GM23338 (cell line): ENCODE data around the gene DARS2. TPM values are rescaled to one million over a fixed set of nuclear protein-coding genes. Genes with fewer than 3 reads are reported as not detected.
"Not testable (repeated sequence)": the region's sequence is repeated elsewhere in the genome, so short reads cannot be mapped to it uniquely, and the experiment has no call there.

Experiments
- ATAC-seq: fragments of 200-7000 bp; cut with Tn5 transposase; 3 replicates; pipeline ENCODE4 v1.9.1; 2020
- DNase-seq: peaks from one replicate; pipeline ENCODE4 v3.0.0-alpha.2; 2015; ENCODE audit warnings: low spot score
- H2AFZ ChIP-seq: fragments of 200-600 bp; sonication (generic); 2 replicates; pipeline ENCODE4 v1.8.0; 2016; ENCODE audit warnings: antibody characterized with exemption, mild to moderate bottlenecking, moderate library complexity
- H3F3A ChIP-seq: fragments of 200-600 bp; sonication (generic); replicated peaks from 2 replicates; pipeline ENCODE4 v1.8.0; 2017; ENCODE audit warnings: antibody characterized with exemption, mixed run types, low read depth
- H3K27ac ChIP-seq: fragments of 200-600 bp; sonication (generic); 2 replicates; pipeline ENCODE4 v1.6.1; 2016; ENCODE audit warnings: low read depth
- H3K27me3 ChIP-seq: fragments of 200-600 bp; sonication (generic); 2 replicates; pipeline ENCODE4 v1.8.0; 2016; ENCODE audit warnings: mild to moderate bottlenecking, mixed run types, moderate library complexity; ENCODE audit not compliant: insufficient read depth
- H3K36me3 ChIP-seq: fragments of 200-600 bp; sonication (generic); 2 replicates; pipeline ENCODE4 v1.8.0; 2016; ENCODE audit warnings: mild to moderate bottlenecking; ENCODE audit not compliant: insufficient read depth
- H3K4me1 ChIP-seq: fragments of 200-600 bp; sonication (generic); 2 replicates; pipeline ENCODE4 v1.8.0; 2016; ENCODE audit warnings: mild to moderate bottlenecking, moderate library complexity; ENCODE audit not compliant: insufficient read depth
- H3K4me2 ChIP-seq: fragments of 200-600 bp; sonication (generic); 2 replicates; pipeline ENCODE4 v1.7.1; 2017; ENCODE audit warnings: mixed run types
- H3K4me3 ChIP-seq: fragments of 200-600 bp; sonication (generic); 2 replicates; pipeline ENCODE4 v1.6.1; 2016; ENCODE audit warnings: mixed run types
- H3K79me2 ChIP-seq: fragments of 200-600 bp; sonication (generic); replicated peaks from 2 replicates; pipeline ENCODE4 v1.8.0; 2017; ENCODE audit warnings: mild to moderate bottlenecking; ENCODE audit not compliant: insufficient read depth
- H3K9me2 ChIP-seq: fragments of 200-600 bp; sonication (generic); 2 replicates; pipeline ENCODE4 v1.8.0; 2017; ENCODE audit not compliant: insufficient read depth
- H4K20me1 ChIP-seq: fragments of 200-600 bp; sonication (generic); replicated peaks from 2 replicates; pipeline ENCODE4 v1.8.0; 2017; ENCODE audit warnings: mild to moderate bottlenecking; ENCODE audit not compliant: insufficient read depth
- H3K27ac Mint-ChIP-seq: 2 replicates; pipeline ENCODE4 v1.8.0; 2020; ENCODE audit warnings: inconsistent platforms, mild to moderate bottlenecking, moderate library complexity, mixed read lengths
- H3K27me3 Mint-ChIP-seq: 3 replicates; pipeline ENCODE4 v1.8.0; 2022; ENCODE audit warnings: low read depth, mild to moderate bottlenecking, moderate library complexity, mixed read lengths, inconsistent platforms; ENCODE audit not compliant: insufficient read depth, poor library complexity
- H3K36me3 Mint-ChIP-seq: 3 replicates; pipeline ENCODE4 v1.8.0; 2021; ENCODE audit warnings: low read depth, mild to moderate bottlenecking, inconsistent platforms, moderate library complexity, mixed read lengths
- H3K4me1 Mint-ChIP-seq: 3 replicates; pipeline ENCODE4 v1.8.0; 2020; ENCODE audit warnings: mild to moderate bottlenecking, inconsistent platforms, mixed read lengths
- H3K4me3 Mint-ChIP-seq: 3 replicates; pipeline ENCODE4 v1.8.0; 2021; ENCODE audit warnings: moderate library complexity, mild to moderate bottlenecking, inconsistent platforms, mixed read lengths
- H3K9me3 Mint-ChIP-seq: 3 replicates; pipeline ENCODE4 v1.8.0; 2020; ENCODE audit warnings: moderate library complexity, mild to moderate bottlenecking, inconsistent platforms, mixed read lengths
- CREB1 ChIP-seq: fragments of 250-450 bp; sonication (Bioruptor Pico); IDR thresholded peaks from 2 replicates; pipeline ENCODE4 v1.5.0; 2020; ENCODE audit warnings: low read depth, mild to moderate bottlenecking, moderate library complexity
- CTCF ChIP-seq, 2 experiments: fragments of 200-600 bp in 1 of 2; sonication (generic) in 1 of 2; conservative IDR thresholded peaks; 2 replicates each; pipeline versions ENCODE4 v1.5.1 to v1.6.1; 2016 to 2017; ENCODE audit warnings: antibody characterized with exemption in 2 of 2, low read depth in 2 of 2, mild to moderate bottlenecking in 2 of 2, moderate library complexity in 1 of 2
- EZH2phosphoT487 ChIP-seq: fragments of 200-600 bp; sonication (generic); IDR thresholded peaks from one replicate; pipeline ENCODE4 v1.8.1; 2018; ENCODE audit warnings: antibody characterized with exemption; ENCODE audit not compliant: unreplicated experiment
- NANOG ChIP-seq: IDR thresholded peaks from 2 replicates; pipeline ENCODE4 v1.6.1; 2016; ENCODE audit warnings: antibody characterized with exemption, borderline replicate concordance
- POLR2AphosphoS5 ChIP-seq: IDR thresholded peaks from 2 replicates; pipeline ENCODE4 v1.6.1; 2016; ENCODE audit warnings: antibody characterized with exemption, low read depth
- STAT1 ChIP-seq: IDR thresholded peaks from one replicate; pipeline ENCODE4 v1.6.1; 2016; ENCODE audit warnings: antibody characterized with exemption; ENCODE audit not compliant: unreplicated experiment
- ZNF331 ChIP-seq: fragments of 250-450 bp; sonication (Bioruptor Pico); IDR thresholded peaks from 2 replicates; pipeline ENCODE4 v1.5.0; 2020; ENCODE audit warnings: low read depth, mild to moderate bottlenecking, moderate library complexity
- ZNF462 ChIP-seq: fragments of 250-450 bp; sonication (Bioruptor Pico); IDR thresholded peaks from 2 replicates; pipeline ENCODE4 v1.5.0; 2020; ENCODE audit warnings: mild to moderate bottlenecking, moderate library complexity
- polyA plus RNA-seq: library from polyadenylated mRNA; unstranded; fragments of >200 nt; fragmentation: Nextera tagmentation; extraction: Ambion mirVana; gene quantifications from 2 replicates; pipeline ENCODE4 v1.2.1, GENCODE V29; 2016
- total RNA-seq: library from RNA; depleted of rRNA; stranded (reverse); fragments of >200 nt; shearing (Covaris generic); gene quantifications from 2 replicates; pipeline ENCODE4 v1.2.3, GENCODE V29; 2014
- TF ChIP-seq, protein P1 (sequence below): IDR thresholded peaks from 2 replicates; pipeline ENCODE4 v1.6.1; 2016; ENCODE audit warnings: antibody characterized with exemption

The DARS2 gene
- total and polyA plus RNA-seq, 2 experiments from 2014 or later, result 18.1 to 41.1 TPM

- TF ChIP-seq ZNF462 (CRISPR knock-in tag), result no peak
- no peak for TF ChIP-seq POLR2AphosphoS5
- TF ChIP-seq, protein P1, sequence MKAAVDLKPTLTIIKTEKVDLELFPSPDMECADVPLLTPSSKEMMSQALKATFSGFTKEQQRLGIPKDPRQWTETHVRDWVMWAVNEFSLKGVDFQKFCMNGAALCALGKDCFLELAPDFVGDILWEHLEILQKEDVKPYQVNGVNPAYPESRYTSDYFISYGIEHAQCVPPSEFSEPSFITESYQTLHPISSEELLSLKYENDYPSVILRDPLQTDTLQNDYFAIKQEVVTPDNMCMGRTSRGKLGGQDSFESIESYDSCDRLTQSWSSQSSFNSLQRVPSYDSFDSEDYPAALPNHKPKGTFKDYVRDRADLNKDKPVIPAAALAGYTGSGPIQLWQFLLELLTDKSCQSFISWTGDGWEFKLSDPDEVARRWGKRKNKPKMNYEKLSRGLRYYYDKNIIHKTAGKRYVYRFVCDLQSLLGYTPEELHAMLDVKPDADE, result no peak
These were observed 26.4 kb upstream of the DARS2 start (continued) for GRCh38 chr1:173798078-173798477.

- Mint-ChIP-seq H3K9me3 (peaks cover 15% of the 10 kb centered on the region; the same call in 2 of the 3 replicates), H3K36me3 (peaks cover 48% of the 10 kb centered on the region)
- not testable (repeated sequence) for H3K9me2 ChIP-seq, H3K4me1 ChIP-seq, H3K4me3 Mint-ChIP-seq, H3K4me2 ChIP-seq, H3K79me2 ChIP-seq, H3K4me3 ChIP-seq, H2AFZ ChIP-seq, DNase-seq, H3K27me3 Mint-ChIP-seq, H4K20me1 ChIP-seq, ATAC-seq, H3K27ac Mint-ChIP-seq, H3F3A ChIP-seq, H3K27ac ChIP-seq, H3K27me3 ChIP-seq, H3K4me1 Mint-ChIP-seq
- peaks cover 19% of the 10 kb centered on the region; the same call in 1 of the 2 replicates for H3K36me3 ChIP-seq
These were observed 24.5 kb upstream of the DARS2 start for GRCh38 chr1:173799995-173800394.

- peaks cover 27% of the 10 kb centered on the region for H3K36me3 ChIP-seq
- Mint-ChIP-seq H3K4me3 (no peak overlapping the region), H3K9me3 (no peaks in the 10 kb centered on the region), H3K27ac (no peak overlapping the region), H3K27me3 (peaks cover 2% of the 10 kb centered on the region), H3K4me1 (no peaks in the 10 kb centered on the region), H3K36me3 (peaks cover 34% of the 10 kb centered on the region)
- H3K4me3 ChIP-seq, result no peak overlapping the region
- no peaks in the 10 kb centered on the region for H3K27me3 ChIP-seq
- no peak for TF ChIP-seq STAT1
- no peak for TF ChIP-seq ZNF331 (CRISPR knock-in tag)
- TF ChIP-seq EZH2phosphoT487, result no peak
- TF ChIP-seq NANOG, result no peak
- no peak for TF ChIP-seq CTCF (conservative IDR thresholded peaks at IDR 0.05; ENCODE audit: low read depth in 2 of 2)
- TF ChIP-seq CREB1 (CRISPR knock-in tag), result no peak
- no peak overlapping the region for H3K27ac ChIP-seq
- H2AFZ ChIP-seq, result no peak overlapping the region
- no peak for DNase-seq
- no peak for ATAC-seq
- no peaks in the 10 kb centered on the region for H3K79me2 ChIP-seq
- no peaks in the 10 kb centered on the region for H3F3A ChIP-seq
- no peak overlapping the region for H3K4me2 ChIP-seq
- no peaks in the 10 kb centered on the region for H3K4me1 ChIP-seq
- H4K20me1 ChIP-seq, result peaks cover 2% of the 10 kb centered on the region; the same call in 1 of the 2 replicates
- H3K9me2 ChIP-seq, result no peaks in the 10 kb centered on the region
These were observed 21.5 kb upstream of the DARS2 start for GRCh38 chr1:173802961-173803360.
